HCT116 (cell line): ENCODE results near the gene ARL6IP4. TPM values are rescaled to one million over a fixed set of nuclear protein-coding genes. Genes with fewer than 3 reads are reported as not detected.

Experiments used
- ATAC-seq: fragments of 200-7000 bp; cut with Tn5 transposase; 2 replicates; pipeline ENCODE4 v1.9.1; 2020; ENCODE audit warnings: mild to moderate bottlenecking, moderate library complexity
- BruUV-seq: library from RNA; stranded (reverse); fragments of 400-500 nt; replicated peaks from 2 replicates; lab custom pipeline; 2021; lab: Mats Ljungman, UMichigan
- CTCF ChIA-PET: fragments of 300-600 bp; sonication (Branson Sonifier 250); formaldehyde crosslinking; loops from one replicate; lab custom pipeline; 2021; ENCODE audit warnings: antibody characterized with exemption; lab: Charles Lee
- POLR2A ChIA-PET: fragments of 300-600, 350-600 bp; sonication (Branson Sonifier 250); formaldehyde crosslinking; loops from one replicate; lab custom pipeline; 2021; ENCODE audit warnings: antibody characterized with exemption; lab: Charles Lee
- RAD21 ChIA-PET, 2 experiments: fragments of 300-600 bp; sonication (Branson Sonifier 250); formaldehyde crosslinking; loops; one replicate each; lab custom pipeline; 2023; ENCODE audit warnings: low total read pairs in 2 of 2; ENCODE audit not compliant: uncharacterized antibody in 2 of 2, unreplicated experiment in 2 of 2, low non-redundant PET in 1 of 2; lab: Charles Lee
- DNase-seq: peaks from one replicate; pipeline ENCODE4 v3.0.0-alpha.2; 2010; ENCODE audit warnings: low read depth, low spot score
- H2AFZ ChIP-seq: fragments of 200-600 bp; shearing (Covaris generic), sonication (generic); 2 replicates; pipeline ENCODE4 v1.6.1; 2017; ENCODE audit warnings: low read depth, mixed run types, mixed read lengths, antibody characterized with exemption, low read length; ENCODE audit not compliant: poor library complexity, severe bottlenecking
- H3K27ac ChIP-seq: 2 replicates; pipeline ENCODE4 v1.5.1; 2012; ENCODE audit warnings: low read depth, low read length
- H3K27me3 ChIP-seq: fragments of 200-600 bp; sonication (generic); 2 replicates; pipeline ENCODE4 v1.6.1; 2016; ENCODE audit warnings: mixed run types, low read length, mixed read lengths; ENCODE audit not compliant: insufficient read depth
- H3K36me3 ChIP-seq, 2 experiments: fragments of 200-500 bp in 1 of 2; fragments of 200-600 bp in 1 of 2; sonication (Bioruptor generic) in 1 of 2; sonication (generic) in 1 of 2; 2 replicates each; pipeline versions ENCODE4 v1.5.1 to v1.6.1; 2014 to 2016; ENCODE audit warnings: low read length in 2 of 2, inconsistent platforms in 1 of 2, mixed read lengths in 1 of 2, mixed run types in 1 of 2; ENCODE audit not compliant: insufficient read depth in 2 of 2, control insufficient read depth in 1 of 2
- H3K4me1 ChIP-seq, 2 experiments: fragments of 200-600 bp in 1 of 2; sonication (generic) in 1 of 2; 2 replicates each; pipeline versions ENCODE4 v1.5.1 to v1.6.1; 2012 to 2017; ENCODE audit warnings: low read length in 2 of 2, inconsistent platforms in 1 of 2, mild to moderate bottlenecking in 1 of 2, mixed read lengths in 1 of 2, mixed run types in 1 of 2, moderate library complexity in 1 of 2; ENCODE audit not compliant: insufficient read depth in 2 of 2, control insufficient read depth in 1 of 2
- H3K4me2 ChIP-seq: fragments of 200-600 bp; sonication (generic); 2 replicates; pipeline ENCODE4 v1.6.1; 2017; ENCODE audit warnings: mixed run types, low read length, mixed read lengths
- H3K4me3 ChIP-seq, 2 experiments: fragments of 200-600 bp in 1 of 2; sonication (generic) in 1 of 2; replicated peaks in 1 of 2; 2 replicates each; pipeline ENCODE4 v1.5.1; 2011 to 2016; ENCODE audit warnings: low read length in 2 of 2, control low read depth in 1 of 2, low read depth in 1 of 2, mild to moderate bottlenecking in 1 of 2, mixed read lengths in 1 of 2, mixed run types in 1 of 2
- H3K79me2 ChIP-seq: fragments of 200-600 bp; sonication (generic); 2 replicates; pipeline ENCODE4 v1.6.1; 2017; ENCODE audit warnings: mild to moderate bottlenecking, mixed run types, low read length, moderate library complexity, mixed read lengths; ENCODE audit not compliant: insufficient read depth
- H3K9ac ChIP-seq: fragments of 200-600 bp; sonication (generic); 2 replicates; pipeline ENCODE4 v1.6.1; 2016; ENCODE audit warnings: low read length, mixed read lengths
- H3K9me2 ChIP-seq: fragments of 200-600 bp; sonication (generic), shearing (Covaris generic); 2 replicates; pipeline ENCODE4 v1.6.1; 2017; ENCODE audit warnings: mixed run types, mild to moderate bottlenecking, moderate library complexity; ENCODE audit not compliant: insufficient read depth
- H3K9me3 ChIP-seq, 2 experiments: fragments of 200-500 bp in 1 of 2; fragments of 200-600 bp in 1 of 2; sonication (Bioruptor generic) in 1 of 2; sonication (generic) in 1 of 2; 2 replicates each; pipeline ENCODE4 v1.6.1; 2014 to 2017; ENCODE audit warnings: low read length in 2 of 2, mixed read lengths in 2 of 2, inconsistent platforms in 1 of 2, low read depth in 1 of 2, mild to moderate bottlenecking in 1 of 2, mixed run types in 1 of 2, moderate library complexity in 1 of 2; ENCODE audit not compliant: control insufficient read depth in 1 of 2, insufficient read depth in 1 of 2
- H4K20me1 ChIP-seq: fragments of 200-600 bp; sonication (generic), shearing (Covaris generic); 2 replicates; pipeline ENCODE4 v1.6.1; 2017; ENCODE audit warnings: mixed run types, mild to moderate bottlenecking, moderate library complexity; ENCODE audit not compliant: insufficient read depth
- CBX3 ChIP-seq: IDR thresholded peaks from 2 replicates; pipeline ENCODE4 v1.6.1; 2012; ENCODE audit warnings: low read depth
- CEBPB ChIP-seq: IDR thresholded peaks from 2 replicates; pipeline ENCODE4 v1.6.1; 2012; ENCODE audit warnings: low read depth
- EGR1 ChIP-seq: IDR thresholded peaks from 2 replicates; pipeline ENCODE4 v1.6.1; 2012; ENCODE audit warnings: low read depth
- EZH2phosphoT487 ChIP-seq: fragments of 200-600 bp; IDR thresholded peaks from 2 replicates; pipeline ENCODE4 v1.6.1; 2018; ENCODE audit warnings: antibody characterized with exemption, borderline replicate concordance
- POLR2A ChIP-seq: IDR thresholded peaks from 2 replicates; pipeline ENCODE4 v1.7.0; 2011; ENCODE audit warnings: borderline replicate concordance; ENCODE audit not compliant: insufficient read depth, insufficient read length; ENCODE audit errors: extremely low read depth
- POLR2AphosphoS5 ChIP-seq: IDR thresholded peaks from 2 replicates; pipeline ENCODE4 v1.6.1; 2011; ENCODE audit warnings: mild to moderate bottlenecking, low read depth, low read length, moderate library complexity
- TCF7L2 ChIP-seq: IDR thresholded peaks from 2 replicates; pipeline ENCODE4 v1.7.0; 2011; ENCODE audit warnings: borderline replicate concordance, inconsistent platforms; ENCODE audit not compliant: insufficient read depth, insufficient read length; ENCODE audit errors: extremely low read depth
- intact Hi-C: fragments of 100-400 bp; cut with micrococcal nuclease; formaldehyde crosslinking; loops from 2 replicates; pipeline ENCODE4 v1.10.0; 2022
- total RNA-seq: library from RNA; stranded (reverse); gene quantifications from one replicate; pipeline ENCODE4 v1.2.1, GENCODE V29; 2021; ENCODE audit not compliant: unreplicated experiment
- TF ChIP-seq, protein P1 (sequence below): IDR thresholded peaks from 2 replicates; pipeline ENCODE4 v1.6.1; 2012; ENCODE audit warnings: low read depth
- TF ChIP-seq, protein P2 (sequence below): IDR thresholded peaks from 2 replicates; pipeline ENCODE4 v1.6.1; 2012
- TF ChIP-seq, protein P3 (sequence below), 3 experiments: fragments of 200-600 bp in 1 of 3; sonication (generic) in 1 of 3; IDR thresholded peaks in 2 of 3; conservative IDR thresholded peaks in 1 of 3; 2 replicates each; pipeline ENCODE4 v1.5.1; 2012 to 2017; ENCODE audit warnings: low read depth in 2 of 3, low read length in 2 of 3, antibody characterized with exemption in 1 of 3, borderline replicate concordance in 1 of 3, control low read depth in 1 of 3, mild to moderate bottlenecking in 1 of 3, mixed read lengths in 1 of 3, mixed run types in 1 of 3, moderate library complexity in 1 of 3; ENCODE audit not compliant: insufficient read depth in 1 of 3

Gene ARL6IP4
- total RNA-seq, 1 experiment from 2014 or later, result 128 TPM

DNA sequence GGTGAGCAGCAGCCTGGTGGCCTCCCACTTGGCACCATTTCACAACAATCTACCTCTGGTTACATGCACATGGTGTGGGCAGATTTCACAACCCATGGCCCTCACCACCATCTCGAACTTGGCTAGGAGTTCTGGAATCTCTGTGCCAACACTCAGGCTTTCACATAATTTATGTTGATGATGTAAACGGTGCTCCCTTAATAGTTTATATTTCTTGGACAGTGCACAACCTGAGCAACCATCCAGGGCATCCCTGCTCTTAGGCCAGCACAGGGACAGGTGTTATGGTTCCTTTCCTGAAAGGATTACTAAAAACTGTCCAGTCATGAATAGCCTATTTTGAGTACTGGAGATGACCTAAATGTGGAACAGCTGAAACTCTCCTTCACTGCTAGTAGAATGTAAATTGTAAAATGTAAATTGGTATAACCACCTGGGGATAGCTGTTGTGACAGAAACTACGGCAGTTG lies 42.8 kb upstream of the ARL6IP4 start:
- Histone ChIP-seq H3K4me2 (no peak overlapping the region), H3K9me2 (no peaks in the 10 kb centered on the region), H3K79me2 (no peaks in the 10 kb centered on the region), H3K4me1 (peaks cover 26 to 31% of the 10 kb centered on the region in 2 experiments), H3K27me3 (no peaks in the 10 kb centered on the region), H3K9me3 (no peaks in the 10 kb centered on the region), H4K20me1 (no peaks in the 10 kb centered on the region), H3K4me3 (no peak overlapping the region), H2AFZ (no peak overlapping the region), H3K9ac (no peak overlapping the region), H3K36me3 (no peaks in the 10 kb centered on the region), H3K27ac (no peak overlapping the region)
- no peak for DNase-seq
- no peak for ATAC-seq
- intact Hi-C loops, result no loop called here
- TF ChIP-seq, protein P1, sequence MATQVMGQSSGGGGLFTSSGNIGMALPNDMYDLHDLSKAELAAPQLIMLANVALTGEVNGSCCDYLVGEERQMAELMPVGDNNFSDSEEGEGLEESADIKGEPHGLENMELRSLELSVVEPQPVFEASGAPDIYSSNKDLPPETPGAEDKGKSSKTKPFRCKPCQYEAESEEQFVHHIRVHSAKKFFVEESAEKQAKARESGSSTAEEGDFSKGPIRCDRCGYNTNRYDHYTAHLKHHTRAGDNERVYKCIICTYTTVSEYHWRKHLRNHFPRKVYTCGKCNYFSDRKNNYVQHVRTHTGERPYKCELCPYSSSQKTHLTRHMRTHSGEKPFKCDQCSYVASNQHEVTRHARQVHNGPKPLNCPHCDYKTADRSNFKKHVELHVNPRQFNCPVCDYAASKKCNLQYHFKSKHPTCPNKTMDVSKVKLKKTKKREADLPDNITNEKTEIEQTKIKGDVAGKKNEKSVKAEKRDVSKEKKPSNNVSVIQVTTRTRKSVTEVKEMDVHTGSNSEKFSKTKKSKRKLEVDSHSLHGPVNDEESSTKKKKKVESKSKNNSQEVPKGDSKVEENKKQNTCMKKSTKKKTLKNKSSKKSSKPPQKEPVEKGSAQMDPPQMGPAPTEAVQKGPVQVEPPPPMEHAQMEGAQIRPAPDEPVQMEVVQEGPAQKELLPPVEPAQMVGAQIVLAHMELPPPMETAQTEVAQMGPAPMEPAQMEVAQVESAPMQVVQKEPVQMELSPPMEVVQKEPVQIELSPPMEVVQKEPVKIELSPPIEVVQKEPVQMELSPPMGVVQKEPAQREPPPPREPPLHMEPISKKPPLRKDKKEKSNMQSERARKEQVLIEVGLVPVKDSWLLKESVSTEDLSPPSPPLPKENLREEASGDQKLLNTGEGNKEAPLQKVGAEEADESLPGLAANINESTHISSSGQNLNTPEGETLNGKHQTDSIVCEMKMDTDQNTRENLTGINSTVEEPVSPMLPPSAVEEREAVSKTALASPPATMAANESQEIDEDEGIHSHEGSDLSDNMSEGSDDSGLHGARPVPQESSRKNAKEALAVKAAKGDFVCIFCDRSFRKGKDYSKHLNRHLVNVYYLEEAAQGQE, result no peak
- TF ChIP-seq, protein P2, sequence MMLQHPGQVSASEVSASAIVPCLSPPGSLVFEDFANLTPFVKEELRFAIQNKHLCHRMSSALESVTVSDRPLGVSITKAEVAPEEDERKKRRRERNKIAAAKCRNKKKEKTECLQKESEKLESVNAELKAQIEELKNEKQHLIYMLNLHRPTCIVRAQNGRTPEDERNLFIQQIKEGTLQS, result no peak
- TF ChIP-seq POLR2A, result no peak
- TF ChIP-seq EGR1, result no peak
- no peak for TF ChIP-seq EZH2phosphoT487
- no peak for TF ChIP-seq TCF7L2
- TF ChIP-seq, protein P3, sequence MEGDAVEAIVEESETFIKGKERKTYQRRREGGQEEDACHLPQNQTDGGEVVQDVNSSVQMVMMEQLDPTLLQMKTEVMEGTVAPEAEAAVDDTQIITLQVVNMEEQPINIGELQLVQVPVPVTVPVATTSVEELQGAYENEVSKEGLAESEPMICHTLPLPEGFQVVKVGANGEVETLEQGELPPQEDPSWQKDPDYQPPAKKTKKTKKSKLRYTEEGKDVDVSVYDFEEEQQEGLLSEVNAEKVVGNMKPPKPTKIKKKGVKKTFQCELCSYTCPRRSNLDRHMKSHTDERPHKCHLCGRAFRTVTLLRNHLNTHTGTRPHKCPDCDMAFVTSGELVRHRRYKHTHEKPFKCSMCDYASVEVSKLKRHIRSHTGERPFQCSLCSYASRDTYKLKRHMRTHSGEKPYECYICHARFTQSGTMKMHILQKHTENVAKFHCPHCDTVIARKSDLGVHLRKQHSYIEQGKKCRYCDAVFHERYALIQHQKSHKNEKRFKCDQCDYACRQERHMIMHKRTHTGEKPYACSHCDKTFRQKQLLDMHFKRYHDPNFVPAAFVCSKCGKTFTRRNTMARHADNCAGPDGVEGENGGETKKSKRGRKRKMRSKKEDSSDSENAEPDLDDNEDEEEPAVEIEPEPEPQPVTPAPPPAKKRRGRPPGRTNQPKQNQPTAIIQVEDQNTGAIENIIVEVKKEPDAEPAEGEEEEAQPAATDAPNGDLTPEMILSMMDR (IDR thresholded peaks at IDR 0.05 in 2 of 3, conservative IDR thresholded peaks at IDR 0.05 in 1 of 3; ENCODE audit: borderline replicate concordance in 1 of 3, insufficient read depth in 1 of 3, low read depth in 2 of 3, low read length in 2 of 3), result no peak
- TF ChIP-seq CEBPB, result no peak
- TF ChIP-seq CBX3, result no peak
- no peak for TF ChIP-seq POLR2AphosphoS5
- CTCF ChIA-PET, result no interaction called here
- POLR2A ChIA-PET, result no interaction called here
- BruUV-seq, result no TSS peak
- RAD21 ChIA-PET, result no interaction called here
